Vagina (tissue), 2 donors: ENCODE data around the gene GSTM1. TPM values are rescaled to one million over a fixed set of nuclear protein-coding genes. Genes with fewer than 3 reads are reported as not detected.

Experiments
- DNase-seq, 2 donors: peaks; one replicate each; pipeline ENCODE4 v3.0.0-alpha.2; 2017; ENCODE audit errors: extremely low spot score in 2 of 2
- H3K27ac ChIP-seq: fragments of 200-600 bp; sonication (generic); one replicate; pipeline ENCODE4 v1.5.1; 2019
- H3K27me3 ChIP-seq: fragments of 200-600 bp; sonication (generic); one replicate; pipeline ENCODE4 v1.5.1; 2019
- H3K36me3 ChIP-seq, 2 donors: fragments of 200-600 bp; sonication (generic); one replicate each; pipeline ENCODE4 v1.5.1; 2017 to 2019
- H3K4me1 ChIP-seq: fragments of 200-600 bp; sonication (generic); one replicate; pipeline ENCODE4 v1.5.1; 2019
- H3K4me3 ChIP-seq, 2 donors: fragments of 200-600 bp; sonication (generic); 1 replicate in 1 of 2; 2 replicates in 1 of 2; pipeline ENCODE4 v1.5.1; 2016 to 2019
- H3K9me3 ChIP-seq: fragments of 200-600 bp; sonication (generic); one replicate; pipeline ENCODE4 v1.5.1; 2019
- POLR2A ChIP-seq, 2 donors: fragments of 450-650 bp; IDR thresholded peaks; one replicate each; pipeline ENCODE4 v1.6.1; 2017; ENCODE audit warnings: antibody characterized with exemption in 2 of 2, mild to moderate bottlenecking in 2 of 2, moderate library complexity in 2 of 2
- POLR2AphosphoS5 ChIP-seq, 2 donors: sonication (generic); formaldehyde crosslinking; IDR thresholded peaks; one replicate each; pipeline ENCODE4 v1.9.0; 2017; ENCODE audit warnings: antibody characterized with exemption in 2 of 2, mild to moderate bottlenecking in 2 of 2, low read depth in 1 of 2; ENCODE audit not compliant: insufficient read depth in 1 of 2
- intact Hi-C: fragments of 100-400 bp; cut with DNase I; formaldehyde crosslinking; loops from one replicate; pipeline ENCODE4 v1.15.1; 2023
- total RNA-seq: library from RNA; depleted of rRNA; stranded (reverse); fragments of >200 nt; gene quantifications from one replicate; pipeline ENCODE4 v1.2.3, GENCODE V29; 2016
- TF ChIP-seq, protein P1 (sequence below), 3 experiments: fragments of 450-650 bp in 2 of 3; fragments of 200-600 bp in 1 of 3; sonication (generic) in 1 of 3; IDR thresholded peaks; one replicate each; pipeline ENCODE4 v1.5.1; 2017 to 2019; ENCODE audit warnings: antibody characterized with exemption in 3 of 3, mild to moderate bottlenecking in 2 of 3, moderate library complexity in 2 of 3

GSTM1 gene
- 156 TPM for total RNA-seq

DNA sequence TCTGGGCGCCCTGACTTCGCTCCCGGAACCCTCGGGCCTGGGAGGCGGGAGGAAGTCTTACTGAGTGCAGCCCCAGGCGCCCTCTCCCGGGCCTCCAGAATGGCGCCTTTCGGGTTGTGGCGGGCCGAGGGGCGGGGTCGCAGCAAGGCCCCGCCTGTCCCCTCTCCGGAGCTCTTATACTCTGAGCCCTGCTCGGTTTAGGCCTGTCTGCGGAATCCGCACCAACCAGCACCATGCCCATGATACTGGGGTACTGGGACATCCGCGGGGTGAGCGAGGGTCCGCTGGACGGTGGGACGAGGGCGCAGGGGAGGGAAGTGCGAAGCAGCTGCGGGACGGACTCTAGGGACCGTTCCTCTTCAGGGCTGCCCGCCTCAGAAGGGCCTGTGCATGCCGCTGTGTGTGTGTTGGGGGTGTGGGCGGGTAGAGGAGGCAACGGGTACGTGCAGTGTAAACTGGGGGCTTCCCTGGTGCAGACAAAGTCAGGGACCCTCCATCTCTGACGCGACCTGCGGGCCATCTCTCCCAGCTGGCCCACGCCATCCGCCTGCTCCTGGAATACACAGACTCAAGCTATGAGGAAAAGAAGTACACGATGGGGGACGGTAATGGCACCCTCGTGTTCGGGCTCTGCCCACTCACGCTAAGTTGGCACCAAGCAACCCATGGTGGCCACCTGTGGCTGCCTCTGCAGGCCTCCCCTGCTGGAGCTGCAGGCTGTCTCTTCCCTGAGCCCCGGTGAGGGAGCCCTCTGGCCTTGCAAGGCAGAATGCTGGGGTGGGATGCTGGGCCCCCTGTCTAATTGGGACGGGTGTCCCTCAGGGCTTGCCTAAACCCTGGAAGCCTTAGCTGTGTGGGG lies at the start of gene GSTM1:
GSTM1 (plus strand) TSS at position 177 of the 859 bp plus-strand sequence; CDS start at position 234, 57 bp downstream.
- H3K27ac ChIP-seq = no peak within 1 kb of the TSS
- H3K4me1 ChIP-seq = no peaks in the 10 kb centered on the region
- H3K4me3 ChIP-seq = peak within 1 kb of the TSS in 1 of 2 donors; percentile 55
- no peaks in the 10 kb centered on the region for H3K36me3 ChIP-seq
- no peaks in the 10 kb centered on the region for H3K27me3 ChIP-seq
- no peak for TF ChIP-seq POLR2A (IDR thresholded peaks at IDR 0.05)
- peak in 1 of 2 donors; percentile 72 for TF ChIP-seq POLR2AphosphoS5 (IDR thresholded peaks at IDR 0.05; ENCODE audit: insufficient read depth in 1 of 2, low read depth in 1 of 2)
- TF ChIP-seq, protein P1, sequence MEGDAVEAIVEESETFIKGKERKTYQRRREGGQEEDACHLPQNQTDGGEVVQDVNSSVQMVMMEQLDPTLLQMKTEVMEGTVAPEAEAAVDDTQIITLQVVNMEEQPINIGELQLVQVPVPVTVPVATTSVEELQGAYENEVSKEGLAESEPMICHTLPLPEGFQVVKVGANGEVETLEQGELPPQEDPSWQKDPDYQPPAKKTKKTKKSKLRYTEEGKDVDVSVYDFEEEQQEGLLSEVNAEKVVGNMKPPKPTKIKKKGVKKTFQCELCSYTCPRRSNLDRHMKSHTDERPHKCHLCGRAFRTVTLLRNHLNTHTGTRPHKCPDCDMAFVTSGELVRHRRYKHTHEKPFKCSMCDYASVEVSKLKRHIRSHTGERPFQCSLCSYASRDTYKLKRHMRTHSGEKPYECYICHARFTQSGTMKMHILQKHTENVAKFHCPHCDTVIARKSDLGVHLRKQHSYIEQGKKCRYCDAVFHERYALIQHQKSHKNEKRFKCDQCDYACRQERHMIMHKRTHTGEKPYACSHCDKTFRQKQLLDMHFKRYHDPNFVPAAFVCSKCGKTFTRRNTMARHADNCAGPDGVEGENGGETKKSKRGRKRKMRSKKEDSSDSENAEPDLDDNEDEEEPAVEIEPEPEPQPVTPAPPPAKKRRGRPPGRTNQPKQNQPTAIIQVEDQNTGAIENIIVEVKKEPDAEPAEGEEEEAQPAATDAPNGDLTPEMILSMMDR (IDR thresholded peaks at IDR 0.05) = no peak
- intact Hi-C loops = no loop called here
- H3K9me3 ChIP-seq = no peaks in the 10 kb centered on the region
- no peak for DNase-seq

DNA sequence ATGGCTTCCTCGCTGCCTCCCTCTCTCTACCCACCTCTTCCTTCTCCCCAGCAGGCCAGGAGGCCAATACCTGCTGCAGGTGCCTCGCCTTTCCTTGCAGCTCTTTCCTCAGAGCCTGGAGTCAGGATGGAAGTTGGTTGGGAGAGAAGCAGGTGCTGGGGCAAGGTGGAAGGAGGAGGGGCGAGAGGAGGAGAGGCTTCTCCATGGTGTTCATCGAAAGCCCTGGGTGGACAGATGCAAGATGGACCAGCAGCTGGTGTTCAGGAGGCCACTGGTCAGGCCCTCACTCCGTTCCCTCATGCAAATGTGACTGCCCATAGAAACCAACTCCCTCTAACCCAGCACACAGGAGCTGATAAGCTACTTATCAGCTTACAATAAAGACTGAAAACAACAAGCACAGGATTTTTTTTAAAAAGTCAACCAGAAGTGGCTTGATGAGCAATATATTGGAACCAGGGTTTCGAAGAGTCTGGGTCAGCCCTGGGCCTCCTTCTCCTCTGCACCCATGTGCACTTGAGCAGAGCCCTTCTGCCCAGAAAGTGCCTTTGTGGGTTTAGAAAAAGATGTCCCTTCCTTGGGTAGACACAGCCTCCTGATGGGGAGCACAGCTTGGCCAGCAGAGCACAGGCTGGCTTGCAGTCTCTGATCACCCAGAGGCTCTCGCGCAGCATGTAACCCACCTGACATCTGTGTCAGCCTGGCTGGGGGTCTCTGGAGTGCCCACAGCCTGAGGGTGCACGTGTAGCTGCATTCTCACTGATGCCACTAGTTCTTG lies 48.4 kb upstream of the GSTM1 start:
- no peak overlapping the region for H3K27ac ChIP-seq
- H3K27me3 ChIP-seq = no peaks in the 10 kb centered on the region
- intact Hi-C loops = loop anchor here (10.0 kb wide), 1 partner anchor 346 kb away; the partner anchor contains the start of gene AHCYL1

DNA sequence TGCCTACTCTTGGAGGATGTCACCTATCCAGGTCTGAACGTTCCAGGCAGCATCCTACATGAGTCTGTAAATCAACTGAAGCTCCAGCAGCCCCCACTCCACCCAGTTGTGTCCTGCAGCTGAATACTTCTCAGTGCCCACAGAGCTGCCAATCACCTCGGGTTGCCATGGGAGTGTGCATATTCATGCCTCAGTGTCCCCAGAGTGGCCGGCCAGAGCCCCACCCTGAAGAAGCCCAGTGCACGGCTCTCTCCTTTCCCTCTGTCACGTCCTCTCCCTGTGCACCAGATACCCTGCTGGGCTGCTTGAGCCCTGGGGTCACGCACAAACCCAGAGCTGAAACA lies 47.8 kb upstream of the GSTM1 start:
- DNase-seq = peak; percentile 60 to 93
- no peaks in the 10 kb centered on the region for H3K36me3 ChIP-seq
- no peak overlapping the region for H3K4me3 ChIP-seq
- H3K4me1 ChIP-seq = peaks cover 39% of the 10 kb centered on the region
- no peaks in the 10 kb centered on the region for H3K9me3 ChIP-seq
- intact Hi-C loops = loop anchor here (5.0 to 10.0 kb wide), 3 partner anchors 93 to 345 kb away; partner anchors contain the start of genes AHCYL1 and GNAI3
- no peaks in the 10 kb centered on the region for H3K27me3 ChIP-seq
- H3K27ac ChIP-seq = no peak overlapping the region
- no peak for TF ChIP-seq POLR2AphosphoS5 (IDR thresholded peaks at IDR 0.05; ENCODE audit: insufficient read depth in 1 of 2, low read depth in 1 of 2)
- no peak for TF ChIP-seq POLR2A (IDR thresholded peaks at IDR 0.05)

More for the DNA sequence above, 48.4 kb upstream of the GSTM1 start:
- no peak for TF ChIP-seq POLR2A (IDR thresholded peaks at IDR 0.05)
- no peak for TF ChIP-seq POLR2AphosphoS5 (IDR thresholded peaks at IDR 0.05; ENCODE audit: insufficient read depth in 1 of 2, low read depth in 1 of 2)
- TF ChIP-seq, protein P1 (IDR thresholded peaks at IDR 0.05) = no peak
- H3K9me3 ChIP-seq = no peaks in the 10 kb centered on the region
- no peaks in the 10 kb centered on the region for H3K36me3 ChIP-seq
- DNase-seq = peak; percentile 83 to 95
- H3K4me1 ChIP-seq = peaks cover 39% of the 10 kb centered on the region
- H3K4me3 ChIP-seq = no peak overlapping the region

DNA sequence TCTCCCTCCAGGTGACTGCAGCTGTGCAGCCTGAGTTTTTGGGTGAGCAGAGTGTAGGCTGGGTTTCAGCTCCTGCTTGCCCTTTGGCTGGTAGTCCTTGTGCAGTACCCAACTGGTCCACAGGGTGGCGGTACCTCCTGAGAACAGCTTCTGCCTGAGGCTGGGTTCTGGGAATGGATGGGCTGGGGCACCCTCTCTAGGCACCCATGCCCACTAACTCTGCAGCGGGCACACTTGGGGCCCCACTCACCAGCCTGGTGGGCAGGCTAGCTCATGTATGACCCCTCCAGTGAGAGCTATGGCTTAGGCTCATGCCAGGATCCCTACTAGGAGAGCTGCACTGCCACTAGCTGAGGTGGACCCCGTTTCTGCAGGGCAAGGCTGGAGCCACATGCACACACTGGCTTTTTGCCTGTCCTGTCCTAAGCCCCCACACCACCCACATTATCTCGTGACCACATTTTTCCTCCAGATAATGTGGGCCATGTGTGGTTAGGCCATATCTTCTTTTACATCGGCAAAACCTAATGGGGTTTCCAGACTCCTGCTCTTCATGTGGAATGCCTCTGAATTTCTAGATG lies 47.2 kb upstream of the GSTM1 start:
- Histone ChIP-seq H3K27me3 (no peaks in the 10 kb centered on the region), H3K9me3 (no peaks in the 10 kb centered on the region), H3K4me1 (peaks cover 37% of the 10 kb centered on the region), H3K4me3 (no peak overlapping the region), H3K27ac (no peak overlapping the region), H3K36me3 (no peaks in the 10 kb centered on the region)
- TF ChIP-seq, protein P1 (IDR thresholded peaks at IDR 0.05) = peak; percentile 69 to 90 (median 81)
- no peak for TF ChIP-seq POLR2A (IDR thresholded peaks at IDR 0.05)
- intact Hi-C loops = loop anchor here (5.0 kb wide), 2 partner anchors 93 to 132 kb away; partner anchors contain the start of gene GNAI3
- peak; percentile 87 to 96 for DNase-seq

DNA sequence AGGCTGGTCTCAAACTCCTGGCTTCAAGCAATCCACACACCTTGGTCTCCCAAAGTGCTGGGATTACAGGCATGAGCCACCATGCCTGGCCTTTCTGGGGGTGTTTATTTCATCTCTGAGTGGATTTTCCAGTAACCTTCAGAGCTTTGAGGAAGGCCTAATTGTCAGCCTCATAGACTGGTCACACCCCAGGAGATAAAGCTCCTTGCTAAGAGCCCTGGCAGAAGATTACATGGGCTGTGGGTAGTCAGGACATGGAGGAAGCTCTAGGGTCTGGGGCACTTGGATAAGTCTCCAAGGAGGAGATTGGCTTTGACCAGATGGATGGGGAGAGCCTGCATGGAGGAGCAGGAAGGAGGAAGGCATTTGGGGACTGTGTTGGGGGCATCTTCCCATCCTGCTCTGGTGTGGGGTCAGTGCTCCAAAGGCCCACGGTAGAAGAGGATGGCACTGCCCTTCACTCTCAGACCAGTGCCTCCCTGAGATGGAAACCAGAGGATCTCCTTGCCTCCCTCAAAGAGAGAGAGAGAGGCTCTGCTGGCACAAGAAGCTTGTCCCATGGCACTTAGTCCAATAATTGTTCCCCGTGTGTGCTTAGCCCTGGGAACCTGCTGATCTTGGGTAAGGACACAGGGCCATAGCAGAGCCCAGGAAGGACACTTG lies 46.4 kb upstream of the GSTM1 start:
- H3K27me3 ChIP-seq = no peaks in the 10 kb centered on the region
- H3K36me3 ChIP-seq = no peaks in the 10 kb centered on the region
- H3K4me3 ChIP-seq = no peak overlapping the region
- peak in 1 of 2 donors; percentile 65 for DNase-seq
- intact Hi-C loops = loop anchor here (5.0 kb wide), 2 partner anchors 94 to 131 kb away; partner anchors contain the start of gene GNAI3
- H3K9me3 ChIP-seq = no peaks in the 10 kb centered on the region
- no peak overlapping the region for H3K27ac ChIP-seq
- no peak for TF ChIP-seq POLR2A (IDR thresholded peaks at IDR 0.05)
- TF ChIP-seq, protein P1 (IDR thresholded peaks at IDR 0.05) = no peak
- no peak for TF ChIP-seq POLR2AphosphoS5 (IDR thresholded peaks at IDR 0.05; ENCODE audit: insufficient read depth in 1 of 2, low read depth in 1 of 2)
- H3K4me1 ChIP-seq = peaks cover 28% of the 10 kb centered on the region
